ENCODE results near the gene SYT7. TPM values are rescaled to one million over a fixed set of nuclear protein-coding genes. Genes with fewer than 3 reads are reported as not detected.

The SYT7 gene
- total RNA-seq, 1 donor from 2014 or later: 3.4 TPM

- DNase-seq (ENCODE audit: extremely low spot score in 2 of 2): no peak
- intact Hi-C loops (cut with DNase I): loop anchor here (10.0 kb wide), 1 partner anchor 66 kb away; no protein-coding TSS in a partner anchor
- peak in 1 of 2 donors; percentile 51 for TF ChIP-seq POLR2AphosphoS5 (IDR thresholded peaks at IDR 0.05; ENCODE audit: insufficient read depth in 1 of 2, low read depth in 1 of 2)
- no peak for TF ChIP-seq POLR2A (IDR thresholded peaks at IDR 0.05)
Observed at GRCh38 chr11:61510974-61511373, 69.9 kb downstream of the SYT7 start.

DNA sequence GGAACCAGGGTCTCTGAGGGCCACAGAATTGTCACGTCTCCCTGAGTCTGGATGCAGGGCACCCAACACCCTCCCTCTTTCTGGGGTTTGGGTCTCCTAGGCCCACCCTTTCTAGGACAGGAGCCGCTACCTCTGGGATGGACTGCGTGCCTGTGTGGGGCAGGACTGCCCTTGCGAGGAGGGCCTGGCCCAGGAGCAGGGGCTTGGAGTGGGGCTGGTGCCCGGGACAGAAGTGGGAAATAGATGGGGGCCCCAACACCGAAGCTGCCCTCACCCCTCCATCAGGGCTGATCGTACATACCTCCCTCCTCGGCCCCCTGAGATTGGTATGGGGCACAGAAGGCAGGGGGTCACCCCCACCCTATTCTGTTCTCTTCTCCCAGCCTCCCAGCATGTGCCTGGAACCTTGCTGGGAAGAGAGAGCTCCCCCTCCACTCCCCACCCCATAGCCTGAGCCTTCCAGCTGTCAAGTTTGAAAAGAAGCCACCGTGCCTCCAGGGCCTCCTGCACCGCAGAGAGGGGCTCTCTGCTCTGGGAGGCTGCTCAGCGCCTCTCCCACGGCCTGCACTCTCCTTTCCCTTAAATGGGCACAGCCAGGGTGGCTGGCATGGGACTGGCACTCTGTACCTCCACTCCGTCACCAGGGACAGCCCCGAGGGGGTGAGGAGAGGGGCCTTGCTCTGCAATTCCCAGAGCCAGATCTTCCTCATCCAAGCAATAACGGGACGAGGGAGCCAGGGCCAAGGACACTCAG lies 70.5 kb downstream of the SYT7 start:
- H3K27me3 ChIP-seq: peaks cover 8% of the 10 kb centered on the region
- H3K4me3 ChIP-seq: no peak overlapping the region
- H3K4me1 ChIP-seq: peaks cover 18% of the 10 kb centered on the region
- no peaks in the 10 kb centered on the region for H3K9me3 ChIP-seq
- intact Hi-C loops (cut with DNase I): loop anchor here (10.0 kb wide), 1 partner anchor 66 kb away; no protein-coding TSS in a partner anchor
- DNase-seq (ENCODE audit: extremely low spot score in 2 of 2): no peak
- H3K36me3 ChIP-seq: no peaks in the 10 kb centered on the region
- peak overlapping the region; percentile 71 for H3K27ac ChIP-seq
- TF ChIP-seq CTCF (IDR thresholded peaks at IDR 0.05): no peak
- no peak for TF ChIP-seq POLR2A (IDR thresholded peaks at IDR 0.05)
- TF ChIP-seq POLR2AphosphoS5 (IDR thresholded peaks at IDR 0.05; ENCODE audit: insufficient read depth in 1 of 2, low read depth in 1 of 2): no peak

More at GRCh38 chr11:61510974-61511373, 69.9 kb downstream of the SYT7 start:
- H3K27me3 ChIP-seq: peaks cover 8% of the 10 kb centered on the region
- no peaks in the 10 kb centered on the region for H3K9me3 ChIP-seq
- no peaks in the 10 kb centered on the region for H3K36me3 ChIP-seq
- peak overlapping the region; percentile 71 for H3K27ac ChIP-seq
- H3K4me1 ChIP-seq: peaks cover 18% of the 10 kb centered on the region
- H3K4me3 ChIP-seq: no peak overlapping the region

DNA sequence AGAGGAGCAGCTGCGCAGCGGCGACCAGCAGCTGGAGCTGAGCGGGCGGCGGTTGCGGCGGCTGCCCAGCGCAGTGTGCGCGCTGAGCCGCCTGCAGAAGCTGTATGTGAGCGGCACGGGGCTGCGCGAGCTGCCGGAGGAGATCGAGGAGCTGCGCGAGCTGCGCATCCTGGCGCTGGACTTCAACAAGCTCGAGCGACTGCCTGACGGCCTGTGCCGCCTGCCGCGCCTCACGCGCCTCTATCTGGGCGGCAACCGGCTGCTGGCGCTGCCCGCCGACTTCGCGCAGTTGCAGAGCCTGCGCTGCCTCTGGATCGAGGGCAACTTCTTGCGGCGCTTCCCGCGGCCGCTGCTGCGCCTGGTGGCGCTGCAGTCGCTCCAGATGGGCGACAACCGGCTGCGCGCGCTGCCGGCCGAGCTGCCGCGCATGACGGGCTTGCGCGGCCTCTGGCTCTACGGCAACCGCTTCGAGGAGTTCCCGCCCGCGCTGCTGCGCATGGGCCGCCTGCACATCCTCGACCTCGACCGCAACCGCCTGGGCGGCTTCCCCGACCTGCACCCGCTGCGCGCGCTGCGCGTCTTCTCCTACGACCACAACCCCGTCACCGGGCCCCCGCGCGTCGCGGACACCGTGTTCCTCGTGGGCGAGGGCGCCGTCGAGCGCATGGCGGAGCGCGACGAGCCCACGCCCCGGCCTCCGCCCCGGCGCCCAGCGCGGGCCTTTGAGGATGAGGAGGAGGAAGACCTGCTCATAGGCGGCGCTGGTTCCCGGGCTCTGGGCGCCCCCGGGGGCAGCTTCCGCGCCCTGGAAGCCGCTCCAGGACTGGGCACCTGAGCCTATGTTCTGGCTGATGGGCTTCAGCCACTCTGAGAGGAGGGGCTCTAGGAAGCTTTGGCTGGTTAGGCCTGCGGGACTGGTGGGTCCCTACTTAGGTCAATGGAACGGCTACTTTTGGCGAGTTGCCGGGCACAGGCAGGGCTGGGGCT lies 71.5 kb downstream of the SYT7 start:
- Histone ChIP-seq H3K4me1 (peaks cover 18% of the 10 kb centered on the region), H3K27me3 (peaks cover 8% of the 10 kb centered on the region), H3K4me3 (peak overlapping the region; percentile 32 to 33), H3K36me3 (no peaks in the 10 kb centered on the region), H3K27ac (peak overlapping the region; percentile 71), H3K9me3 (no peaks in the 10 kb centered on the region)
- intact Hi-C loops (cut with DNase I): loop anchor here (10.0 kb wide), 1 partner anchor 65 kb away; no protein-coding TSS in a partner anchor
- DNase-seq (ENCODE audit: extremely low spot score in 2 of 2): no peak
- TF ChIP-seq CTCF (IDR thresholded peaks at IDR 0.05) (peak in 2 of 3 experiments; percentile 25 to 32), POLR2A (IDR thresholded peaks at IDR 0.05) (no peak)

- no peaks in the 10 kb centered on the region for H3K9me3 ChIP-seq
- H3K27ac ChIP-seq: peak within 1 kb of the TSS; percentile 71
- peaks cover 8% of the 10 kb centered on the region for H3K27me3 ChIP-seq
- H3K4me1 ChIP-seq: peaks cover 18% of the 10 kb centered on the region
- intact Hi-C loops (cut with DNase I): no loop called here
- DNase-seq (ENCODE audit: extremely low spot score in 2 of 2): no peak
- TF ChIP-seq POLR2A (IDR thresholded peaks at IDR 0.05): no peak
- peak within 1 kb of the TSS; percentile 32 to 33 for H3K4me3 ChIP-seq
- H3K36me3 ChIP-seq: no peaks in the 10 kb centered on the region
Observed at GRCh38 chr11:61507962-61508861, 72.7 kb downstream of the SYT7 start, which contains the start of gene LRRC10B. TSS of gene LRRC10B (plus strand) at chr11:61508749. CDS start at chr11:61508999, 250 bp downstream.

DNA sequence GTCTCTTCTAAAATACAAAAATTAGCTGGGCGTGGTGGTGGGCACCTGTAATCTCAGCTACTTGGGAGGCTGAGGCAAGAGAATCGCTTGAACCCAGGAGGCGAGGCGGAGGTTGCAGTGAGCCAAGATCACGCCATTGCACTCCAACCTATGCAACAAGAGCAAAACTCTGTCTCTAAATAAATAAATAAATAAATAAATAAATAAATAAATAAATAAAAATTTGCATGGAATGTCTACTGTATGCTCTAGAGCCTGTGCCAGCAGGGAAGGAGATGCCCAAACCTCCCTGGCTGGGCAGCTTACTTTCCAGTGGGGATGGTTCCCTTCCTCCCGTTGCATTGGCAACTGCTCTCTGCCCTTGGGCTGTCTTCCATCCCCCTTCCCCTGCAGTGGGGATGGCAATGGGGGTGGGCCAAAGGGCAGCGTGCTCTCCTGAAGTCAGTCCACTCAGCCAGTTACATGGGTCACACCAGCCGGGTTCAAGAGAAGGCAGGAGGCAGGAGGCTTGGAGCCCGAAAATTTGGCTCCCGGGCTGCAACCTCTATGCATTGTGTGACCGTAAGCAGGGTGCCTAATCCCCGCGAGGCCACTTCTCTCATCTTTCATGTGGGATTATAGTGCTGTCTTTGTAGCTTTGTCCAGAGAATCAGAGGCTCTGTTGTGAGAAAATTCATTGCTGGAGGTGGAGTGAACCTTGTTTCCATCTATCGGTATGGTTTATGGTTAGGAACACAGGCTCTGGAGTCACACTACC lies 73.7 kb downstream of the SYT7 start:
- no peak for TF ChIP-seq POLR2A (IDR thresholded peaks at IDR 0.05)
- DNase-seq (ENCODE audit: extremely low spot score in 2 of 2): no peak
- no peak overlapping the region for H3K4me3 ChIP-seq
- H3K4me1 ChIP-seq: peaks cover 18% of the 10 kb centered on the region
- intact Hi-C loops (cut with DNase I): no loop called here
- H3K36me3 ChIP-seq: no peaks in the 10 kb centered on the region
- no peaks in the 10 kb centered on the region for H3K9me3 ChIP-seq
- no peak overlapping the region for H3K27ac ChIP-seq
- peaks cover 8% of the 10 kb centered on the region for H3K27me3 ChIP-seq
